ENCODE results near the gene CSMD2. TPM values are rescaled to one million over a fixed set of nuclear protein-coding genes. Genes with fewer than 3 reads are reported as not detected.

CSMD2 gene
- polyA plus RNA-seq, 4 donors, result under 0.01 to 0.54 (median 0.09) TPM

- no peaks in the 10 kb centered on the region for H3K4me1 ChIP-seq (ENCODE audit: control insufficient read depth in 3 of 3, insufficient read depth in 2 of 3, low read depth in 1 of 3, low read length in 2 of 3)
- no peaks in the 10 kb centered on the region for H3K36me3 ChIP-seq (ENCODE audit: control insufficient read depth in 3 of 3, insufficient read depth in 2 of 3, low read depth in 1 of 3, low read length in 3 of 3)
- H3K4me3 ChIP-seq (ENCODE audit: low read depth in 1 of 3, low read length in 3 of 3), result no peak overlapping the region
- peaks cover 0 to 4% (median 0%) of the 10 kb centered on the region in 3 donors for H3K27me3 ChIP-seq (ENCODE audit: control insufficient read depth in 3 of 3, insufficient read depth in 3 of 3, low read length in 3 of 3)
- FAIRE-seq, result no peak
- no peaks in the 10 kb centered on the region for H3K9me3 ChIP-seq (ENCODE audit: control insufficient read depth in 2 of 2, insufficient read depth in 1 of 2, low read depth in 1 of 2, low read length in 1 of 2)
- no peak overlapping the region for H3K27ac ChIP-seq (ENCODE audit: low read depth in 1 of 3, low read length in 2 of 3)
- WGBS, 3 donors, result 56 to 83% (median 72%) methylated on average over 1 of the region's 1 CpG
- no peak for DNase-seq
Observed at GRCh38 chr1:33824971-33825370, 340.1 kb downstream of the CSMD2 start.

GRCh38 chr1:33824321-33824720 is 340.7 kb downstream of the CSMD2 start:
- no peak for DNase-seq
- 79 to 91% (median 87%) methylated on average over 6 of the region's 6 CpGs for WGBS, 3 donors
- no peak overlapping the region for H3K4me3 ChIP-seq (ENCODE audit: low read depth in 1 of 3, low read length in 3 of 3)
- H3K36me3 ChIP-seq (ENCODE audit: control insufficient read depth in 3 of 3, insufficient read depth in 2 of 3, low read depth in 1 of 3, low read length in 3 of 3), result no peaks in the 10 kb centered on the region
- H3K4me1 ChIP-seq (ENCODE audit: control insufficient read depth in 3 of 3, insufficient read depth in 2 of 3, low read depth in 1 of 3, low read length in 2 of 3), result no peaks in the 10 kb centered on the region
- peaks cover 0 to 4% (median 0%) of the 10 kb centered on the region in 3 donors for H3K27me3 ChIP-seq (ENCODE audit: control insufficient read depth in 3 of 3, insufficient read depth in 3 of 3, low read length in 3 of 3)
- H3K9me3 ChIP-seq (ENCODE audit: control insufficient read depth in 2 of 2, insufficient read depth in 1 of 2, low read depth in 1 of 2, low read length in 1 of 2), result no peaks in the 10 kb centered on the region
- no peak for FAIRE-seq
- H3K27ac ChIP-seq (ENCODE audit: low read depth in 1 of 3, low read length in 2 of 3), result no peak overlapping the region

GRCh38 chr1:33823830-33824229 is 341.2 kb downstream of the CSMD2 start:
- H3K27ac ChIP-seq (ENCODE audit: low read depth in 1 of 3, low read length in 2 of 3), result no peak overlapping the region
- WGBS, 3 donors, result 70 to 80% (median 76%) methylated on average over 1 of the region's 1 CpG
- H3K4me3 ChIP-seq (ENCODE audit: low read depth in 1 of 3, low read length in 3 of 3), result no peak overlapping the region
- peaks cover 0 to 4% (median 0%) of the 10 kb centered on the region in 3 donors for H3K27me3 ChIP-seq (ENCODE audit: control insufficient read depth in 3 of 3, insufficient read depth in 3 of 3, low read length in 3 of 3)
- no peaks in the 10 kb centered on the region for H3K9me3 ChIP-seq (ENCODE audit: control insufficient read depth in 2 of 2, insufficient read depth in 1 of 2, low read depth in 1 of 2, low read length in 1 of 2)
- DNase-seq, result no peak
- no peak for FAIRE-seq
- H3K4me1 ChIP-seq (ENCODE audit: control insufficient read depth in 3 of 3, insufficient read depth in 2 of 3, low read depth in 1 of 3, low read length in 2 of 3), result no peaks in the 10 kb centered on the region
- no peaks in the 10 kb centered on the region for H3K36me3 ChIP-seq (ENCODE audit: control insufficient read depth in 3 of 3, insufficient read depth in 2 of 3, low read depth in 1 of 3, low read length in 3 of 3)

- H3K4me1 ChIP-seq (ENCODE audit: control insufficient read depth in 3 of 3, insufficient read depth in 2 of 3, low read depth in 1 of 3, low read length in 2 of 3), result no peaks in the 10 kb centered on the region
- 87 to 95% (median 95%) methylated on average over 2 of the region's 2 CpGs for WGBS, 3 donors
- H3K27me3 ChIP-seq (ENCODE audit: control insufficient read depth in 3 of 3, insufficient read depth in 3 of 3, low read length in 3 of 3), result peaks cover 0 to 4% (median 0%) of the 10 kb centered on the region in 3 donors
- no peak overlapping the region for H3K4me3 ChIP-seq (ENCODE audit: low read depth in 1 of 3, low read length in 3 of 3)
- no peak for DNase-seq
- no peak for FAIRE-seq
- H3K27ac ChIP-seq (ENCODE audit: low read depth in 1 of 3, low read length in 2 of 3), result no peak overlapping the region
- no peaks in the 10 kb centered on the region for H3K9me3 ChIP-seq (ENCODE audit: control insufficient read depth in 2 of 2, insufficient read depth in 1 of 2, low read depth in 1 of 2, low read length in 1 of 2)
- H3K36me3 ChIP-seq (ENCODE audit: control insufficient read depth in 3 of 3, insufficient read depth in 2 of 3, low read depth in 1 of 3, low read length in 3 of 3), result no peaks in the 10 kb centered on the region
Observed at GRCh38 chr1:33823401-33823800, 341.6 kb downstream of the CSMD2 start.

- Histone ChIP-seq H3K9me3 (ENCODE audit: control insufficient read depth in 2 of 2, insufficient read depth in 1 of 2, low read depth in 1 of 2, low read length in 1 of 2) (no peaks in the 10 kb centered on the region), H3K4me3 (ENCODE audit: low read depth in 1 of 3, low read length in 3 of 3) (no peak overlapping the region), H3K4me1 (ENCODE audit: control insufficient read depth in 3 of 3, insufficient read depth in 2 of 3, low read depth in 1 of 3, low read length in 2 of 3) (no peaks in the 10 kb centered on the region), H3K27ac (ENCODE audit: low read depth in 1 of 3, low read length in 2 of 3) (no peak overlapping the region), H3K27me3 (ENCODE audit: control insufficient read depth in 3 of 3, insufficient read depth in 3 of 3, low read length in 3 of 3) (peaks cover 0 to 4% (median 0%) of the 10 kb centered on the region in 3 donors), H3K36me3 (ENCODE audit: control insufficient read depth in 3 of 3, insufficient read depth in 2 of 3, low read depth in 1 of 3, low read length in 3 of 3) (no peaks in the 10 kb centered on the region)
- WGBS, 3 donors, result 43 to 70% (median 66%) methylated on average over 6 of the region's 6 CpGs
- no peak for DNase-seq
- FAIRE-seq, result no peak
Observed at GRCh38 chr1:33822396-33822795, 342.6 kb downstream of the CSMD2 start.

GRCh38 chr1:33821291-33821690 is 343.7 kb downstream of the CSMD2 start:
- H3K27me3 ChIP-seq (ENCODE audit: control insufficient read depth in 3 of 3, insufficient read depth in 3 of 3, low read length in 3 of 3), result peaks cover 0 to 4% (median 0%) of the 10 kb centered on the region in 3 donors
- H3K9me3 ChIP-seq (ENCODE audit: control insufficient read depth in 2 of 2, insufficient read depth in 1 of 2, low read depth in 1 of 2, low read length in 1 of 2), result no peaks in the 10 kb centered on the region
- FAIRE-seq (no peak), DNase-seq (no peak)
- H3K36me3 ChIP-seq (ENCODE audit: control insufficient read depth in 3 of 3, insufficient read depth in 2 of 3, low read depth in 1 of 3, low read length in 3 of 3), result no peaks in the 10 kb centered on the region
- WGBS, 3 donors, result 87 to 92% (median 90%) methylated on average over 6 of the region's 6 CpGs
- H3K27ac ChIP-seq (ENCODE audit: low read depth in 1 of 3, low read length in 2 of 3), result no peak overlapping the region
- H3K4me3 ChIP-seq (ENCODE audit: low read depth in 1 of 3, low read length in 3 of 3), result no peak overlapping the region
- no peaks in the 10 kb centered on the region for H3K4me1 ChIP-seq (ENCODE audit: control insufficient read depth in 3 of 3, insufficient read depth in 2 of 3, low read depth in 1 of 3, low read length in 2 of 3)

GRCh38 chr1:33820804-33821203 is 344.2 kb downstream of the CSMD2 start:
- FAIRE-seq, result no peak
- Histone ChIP-seq H3K4me1 (ENCODE audit: control insufficient read depth in 3 of 3, insufficient read depth in 2 of 3, low read depth in 1 of 3, low read length in 2 of 3) (no peaks in the 10 kb centered on the region), H3K4me3 (ENCODE audit: low read depth in 1 of 3, low read length in 3 of 3) (no peak overlapping the region), H3K27me3 (ENCODE audit: control insufficient read depth in 3 of 3, insufficient read depth in 3 of 3, low read length in 3 of 3) (peaks cover 0 to 4% (median 0%) of the 10 kb centered on the region in 3 donors), H3K9me3 (ENCODE audit: control insufficient read depth in 2 of 2, insufficient read depth in 1 of 2, low read depth in 1 of 2, low read length in 1 of 2) (no peaks in the 10 kb centered on the region), H3K36me3 (ENCODE audit: control insufficient read depth in 3 of 3, insufficient read depth in 2 of 3, low read depth in 1 of 3, low read length in 3 of 3) (no peaks in the 10 kb centered on the region), H3K27ac (ENCODE audit: low read depth in 1 of 3, low read length in 2 of 3) (no peak overlapping the region)
- 62 to 80% (median 74%) methylated on average over 5 of the region's 5 CpGs for WGBS, 3 donors
- no peak for DNase-seq

GRCh38 chr1:33819913-33820311 is 345.1 kb downstream of the CSMD2 start:
- 14 to 56% (median 33%) methylated on average over 7 of the region's 7 CpGs for WGBS, 3 donors
- no peaks in the 10 kb centered on the region for H3K4me1 ChIP-seq (ENCODE audit: control insufficient read depth in 3 of 3, insufficient read depth in 2 of 3, low read depth in 1 of 3, low read length in 2 of 3)
- H3K36me3 ChIP-seq (ENCODE audit: control insufficient read depth in 3 of 3, insufficient read depth in 2 of 3, low read depth in 1 of 3, low read length in 3 of 3), result no peaks in the 10 kb centered on the region
- H3K27ac ChIP-seq (ENCODE audit: low read depth in 1 of 3, low read length in 2 of 3), result no peak overlapping the region
- H3K27me3 ChIP-seq (ENCODE audit: control insufficient read depth in 3 of 3, insufficient read depth in 3 of 3, low read length in 3 of 3), result peaks cover 0 to 4% (median 0%) of the 10 kb centered on the region in 3 donors
- peak in 1 of 2 donors; percentile 58 for DNase-seq
- no peaks in the 10 kb centered on the region for H3K9me3 ChIP-seq (ENCODE audit: control insufficient read depth in 2 of 2, insufficient read depth in 1 of 2, low read depth in 1 of 2, low read length in 1 of 2)
- FAIRE-seq, result no peak
- no peak overlapping the region for H3K4me3 ChIP-seq (ENCODE audit: low read depth in 1 of 3, low read length in 3 of 3)

GRCh38 chr1:33819290-33819912 is 345.6 kb downstream of the CSMD2 start:
- H3K27ac ChIP-seq (ENCODE audit: low read depth in 1 of 3, low read length in 2 of 3), result no peak overlapping the region
- no peaks in the 10 kb centered on the region for H3K9me3 ChIP-seq (ENCODE audit: control insufficient read depth in 2 of 2, insufficient read depth in 1 of 2, low read depth in 1 of 2, low read length in 1 of 2)
- peaks cover 0 to 4% (median 0%) of the 10 kb centered on the region in 3 donors for H3K27me3 ChIP-seq (ENCODE audit: control insufficient read depth in 3 of 3, insufficient read depth in 3 of 3, low read length in 3 of 3)
- DNase-seq (no peak), FAIRE-seq (no peak)
- no peaks in the 10 kb centered on the region for H3K36me3 ChIP-seq (ENCODE audit: control insufficient read depth in 3 of 3, insufficient read depth in 2 of 3, low read depth in 1 of 3, low read length in 3 of 3)
- H3K4me1 ChIP-seq (ENCODE audit: control insufficient read depth in 3 of 3, insufficient read depth in 2 of 3, low read depth in 1 of 3, low read length in 2 of 3), result no peaks in the 10 kb centered on the region
- no peak overlapping the region for H3K4me3 ChIP-seq (ENCODE audit: low read depth in 1 of 3, low read length in 3 of 3)
- WGBS, 3 donors, result 46 to 76% (median 60%) methylated on average over 10 of the region's 10 CpGs
